Stimulated activated naive CD8-positive, alpha-beta T cell treated with anti-CD3 and anti-CD28 coated beads, Interleukin-15, amount 100 ng/mL, for 72 hours (primary cell): ENCODE data around the gene LRRC17.

Experiments used
- ATAC-seq: fragments of 150-1000 bp; cut with Tn5 transposase; 2 replicates; pipeline ENCODE4 v1.10.0; 2021; ENCODE audit warnings: mild to moderate bottlenecking, moderate library complexity
- DNase-seq, 2 donors: peaks; one replicate each; pipeline ENCODE4 v3.0.0; 2021 to 2022
- H3K27ac Mint-ChIP-seq, 2 donors: one replicate each; pipeline ENCODE4 v1.8.0; 2022; ENCODE audit warnings: mild to moderate bottlenecking in 2 of 2, mixed read lengths in 2 of 2, moderate library complexity in 2 of 2
- H3K27me3 Mint-ChIP-seq: one replicate; pipeline ENCODE4 v1.8.0; 2022; ENCODE audit warnings: mixed read lengths
- H3K4me1 Mint-ChIP-seq: one replicate; pipeline ENCODE4 v1.8.0; 2022; ENCODE audit warnings: mild to moderate bottlenecking, mixed read lengths
- H3K4me3 Mint-ChIP-seq, 2 donors: one replicate each; pipeline ENCODE4 v1.8.0; 2022; ENCODE audit warnings: mild to moderate bottlenecking in 2 of 2, mixed read lengths in 2 of 2, moderate library complexity in 1 of 2
- H3K9me3 Mint-ChIP-seq, 2 donors: one replicate each; pipeline ENCODE4 v1.8.0; 2022; ENCODE audit warnings: mixed read lengths in 2 of 2

The LRRC17 gene, protein sequence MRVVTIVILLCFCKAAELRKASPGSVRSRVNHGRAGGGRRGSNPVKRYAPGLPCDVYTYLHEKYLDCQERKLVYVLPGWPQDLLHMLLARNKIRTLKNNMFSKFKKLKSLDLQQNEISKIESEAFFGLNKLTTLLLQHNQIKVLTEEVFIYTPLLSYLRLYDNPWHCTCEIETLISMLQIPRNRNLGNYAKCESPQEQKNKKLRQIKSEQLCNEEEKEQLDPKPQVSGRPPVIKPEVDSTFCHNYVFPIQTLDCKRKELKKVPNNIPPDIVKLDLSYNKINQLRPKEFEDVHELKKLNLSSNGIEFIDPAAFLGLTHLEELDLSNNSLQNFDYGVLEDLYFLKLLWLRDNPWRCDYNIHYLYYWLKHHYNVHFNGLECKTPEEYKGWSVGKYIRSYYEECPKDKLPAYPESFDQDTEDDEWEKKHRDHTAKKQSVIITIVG

GRCh38 chr7:102912742-102913141 is at the start of gene LRRC17:
Gene LRRC17 (plus strand): TSS chr7:102913000. CDS start chr7:102933914, 20,914 bp downstream.
- H3K4me3 Mint-ChIP-seq, result no peak within 1 kb of the TSS
- H3K27me3 Mint-ChIP-seq, result no peaks in the 10 kb centered on the region
- ATAC-seq (no peak), DNase-seq (no peak)
- H3K27ac Mint-ChIP-seq, result no peak within 1 kb of the TSS
- peaks cover 4% of the 10 kb centered on the region for H3K4me1 Mint-ChIP-seq
- H3K9me3 Mint-ChIP-seq, result peaks cover 0 to 9% of the 10 kb centered on the region in 2 donors

DNA sequence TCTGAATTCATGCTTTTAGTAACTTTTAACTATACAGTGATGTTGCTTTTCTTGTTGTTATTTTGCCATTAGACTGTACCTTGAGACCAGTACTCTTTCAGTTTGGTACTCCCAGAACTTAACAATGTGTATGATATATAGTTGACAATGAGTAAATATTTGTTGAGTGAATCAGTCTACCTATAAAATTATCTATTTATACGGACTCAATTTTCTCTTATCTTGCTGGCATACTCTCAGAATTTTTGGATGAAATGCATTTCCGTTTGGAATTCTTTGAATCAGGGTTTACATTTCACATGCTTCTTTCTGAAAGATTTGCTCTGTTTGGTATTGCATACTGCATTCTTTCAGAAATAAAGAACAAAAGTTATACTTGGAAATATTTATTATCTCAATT is 47.8 kb upstream of the LRRC17 start:
- Mint-ChIP-seq H3K27me3 (no peaks in the 10 kb centered on the region), H3K27ac (no peak overlapping the region), H3K9me3 (no peaks in the 10 kb centered on the region), H3K4me3 (no peak overlapping the region), H3K4me1 (no peaks in the 10 kb centered on the region)
- DNase-seq (no peak), ATAC-seq (no peak)

DNA sequence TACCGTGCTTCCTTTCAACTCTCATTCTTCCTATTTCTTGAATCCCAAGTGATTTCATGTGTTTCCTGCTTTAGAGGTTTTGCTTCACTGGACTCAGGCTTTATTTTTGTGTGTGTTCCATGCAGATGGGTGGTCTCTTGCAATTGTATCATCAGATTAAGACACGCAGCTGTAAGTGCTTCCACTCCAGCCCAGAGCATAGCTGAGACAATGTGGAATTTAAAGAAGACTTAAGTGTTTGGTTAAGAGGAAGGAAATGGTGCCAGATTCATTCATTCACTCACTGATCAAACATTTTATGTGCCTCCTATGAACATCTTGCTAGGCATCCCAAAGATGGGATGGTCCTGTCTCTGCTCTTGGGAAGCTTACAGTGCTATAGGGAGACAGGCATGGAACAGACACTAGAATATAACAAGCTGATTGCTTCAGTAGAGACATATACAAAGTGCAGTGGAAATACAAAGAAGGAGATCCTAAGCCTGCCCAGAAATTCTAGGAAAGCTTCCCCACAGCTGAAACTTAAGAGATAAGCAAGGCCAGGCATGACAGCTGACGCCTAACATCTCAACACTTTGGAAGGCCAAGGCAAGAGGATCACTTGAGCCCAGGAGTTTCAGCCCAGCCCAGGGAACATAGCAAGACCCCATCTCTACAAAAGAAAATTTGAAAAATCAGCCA is 46.1 kb upstream of the LRRC17 start:
- ATAC-seq, result no peak
- no peak overlapping the region for H3K4me3 Mint-ChIP-seq
- no peaks in the 10 kb centered on the region for H3K9me3 Mint-ChIP-seq
- no peak overlapping the region for H3K27ac Mint-ChIP-seq
- DNase-seq, result no peak
- H3K4me1 Mint-ChIP-seq, result no peaks in the 10 kb centered on the region
- H3K27me3 Mint-ChIP-seq, result no peaks in the 10 kb centered on the region

GRCh38 chr7:102869195-102869594 is 43.6 kb upstream of the LRRC17 start:
- Mint-ChIP-seq H3K4me3 (no peak overlapping the region), H3K27me3 (no peaks in the 10 kb centered on the region), H3K9me3 (no peaks in the 10 kb centered on the region), H3K4me1 (peaks cover 5% of the 10 kb centered on the region), H3K27ac (no peak overlapping the region)
- ATAC-seq (no peak), DNase-seq (no peak)

GRCh38 chr7:102872460-102872859 is 40.3 kb upstream of the LRRC17 start:
- H3K27me3 Mint-ChIP-seq, result no peaks in the 10 kb centered on the region
- peaks cover 21% of the 10 kb centered on the region for H3K4me1 Mint-ChIP-seq
- no peaks in the 10 kb centered on the region for H3K9me3 Mint-ChIP-seq
- no peak for DNase-seq
- ATAC-seq, result no peak
- no peak overlapping the region for H3K4me3 Mint-ChIP-seq
- no peak overlapping the region for H3K27ac Mint-ChIP-seq

DNA sequence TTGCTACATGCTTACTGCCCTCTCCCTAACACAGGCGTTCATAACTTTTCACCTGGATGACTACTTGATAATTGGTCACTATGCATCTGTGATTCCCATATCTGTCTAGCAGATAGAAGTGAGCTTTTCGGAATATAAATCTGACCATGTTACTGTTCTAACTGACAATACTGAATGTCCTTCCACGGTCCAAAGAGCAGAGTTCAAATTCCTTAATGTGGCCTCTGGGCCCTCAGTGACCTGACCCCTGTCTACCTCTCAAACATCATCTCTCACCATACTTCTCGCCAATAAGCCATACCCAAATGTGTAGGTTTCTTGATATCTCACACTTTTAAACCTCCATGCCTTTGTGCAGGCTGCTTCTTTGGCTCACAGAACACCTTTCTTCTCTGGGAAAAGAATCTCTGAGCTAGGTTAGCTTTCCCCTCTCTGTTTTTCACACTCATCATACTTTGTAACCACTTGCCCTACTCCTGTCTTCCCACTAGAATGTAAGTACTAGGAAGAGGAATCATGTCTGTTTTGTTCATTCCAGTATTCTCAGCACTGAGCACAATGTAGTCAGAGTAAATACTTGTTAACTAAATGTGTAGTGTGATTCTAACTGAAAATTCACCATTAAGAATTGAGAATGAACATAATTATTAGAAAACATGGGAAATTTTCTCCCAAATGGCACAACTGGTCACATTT is 39.2 kb upstream of the LRRC17 start:
- H3K4me3 Mint-ChIP-seq, result no peak overlapping the region
- no peak for DNase-seq
- peak; percentile 11 for ATAC-seq
- H3K4me1 Mint-ChIP-seq, result peaks cover 21% of the 10 kb centered on the region
- H3K9me3 Mint-ChIP-seq, result no peaks in the 10 kb centered on the region
- H3K27me3 Mint-ChIP-seq, result no peaks in the 10 kb centered on the region
- peak overlapping the region in 1 of 2 donors; percentile 77 for H3K27ac Mint-ChIP-seq

DNA sequence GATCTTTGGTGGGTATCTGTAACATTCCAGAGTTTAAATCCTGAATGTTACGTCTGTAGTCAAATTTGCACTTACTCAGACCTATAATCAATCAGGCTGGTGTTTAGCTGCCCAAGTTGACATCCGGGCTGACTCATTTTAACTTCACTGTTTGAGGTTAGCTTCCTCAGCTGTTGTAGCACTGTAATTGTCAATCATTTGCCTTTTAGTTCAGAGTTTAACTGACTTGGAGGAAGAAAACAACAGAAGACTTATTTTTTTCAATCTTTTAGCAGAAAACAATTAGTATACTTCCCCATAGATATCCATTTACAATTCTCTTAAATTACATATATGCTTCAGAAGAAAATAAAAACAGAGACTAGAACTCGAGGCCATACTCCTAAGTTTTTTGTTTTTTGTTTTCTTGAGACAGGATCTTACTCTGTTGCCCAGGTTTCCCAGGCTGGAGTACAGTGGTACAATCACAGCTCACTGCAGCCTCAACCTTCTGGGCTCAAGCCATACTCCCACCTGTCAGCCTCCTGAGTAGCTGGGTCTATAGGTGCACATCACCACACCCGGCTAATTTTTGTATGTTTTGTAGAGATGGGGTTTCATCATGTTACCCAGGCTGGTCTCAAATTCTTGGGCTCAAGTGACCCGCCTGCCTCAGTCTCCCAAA is 38.5 kb upstream of the LRRC17 start:
- Mint-ChIP-seq H3K27ac (no peak overlapping the region), H3K4me1 (peaks cover 21% of the 10 kb centered on the region), H3K9me3 (no peaks in the 10 kb centered on the region), H3K4me3 (no peak overlapping the region), H3K27me3 (no peaks in the 10 kb centered on the region)
- ATAC-seq, result peak; percentile 91
- peak in 1 of 2 donors; percentile 23 for DNase-seq

- no peak for DNase-seq
- Mint-ChIP-seq H3K4me3 (no peak overlapping the region), H3K27me3 (no peaks in the 10 kb centered on the region), H3K27ac (no peak overlapping the region), H3K9me3 (no peaks in the 10 kb centered on the region), H3K4me1 (peaks cover 21% of the 10 kb centered on the region)
- no peak for ATAC-seq
These were observed 37.8 kb upstream of the LRRC17 start for GRCh38 chr7:102874966-102875365.

DNA sequence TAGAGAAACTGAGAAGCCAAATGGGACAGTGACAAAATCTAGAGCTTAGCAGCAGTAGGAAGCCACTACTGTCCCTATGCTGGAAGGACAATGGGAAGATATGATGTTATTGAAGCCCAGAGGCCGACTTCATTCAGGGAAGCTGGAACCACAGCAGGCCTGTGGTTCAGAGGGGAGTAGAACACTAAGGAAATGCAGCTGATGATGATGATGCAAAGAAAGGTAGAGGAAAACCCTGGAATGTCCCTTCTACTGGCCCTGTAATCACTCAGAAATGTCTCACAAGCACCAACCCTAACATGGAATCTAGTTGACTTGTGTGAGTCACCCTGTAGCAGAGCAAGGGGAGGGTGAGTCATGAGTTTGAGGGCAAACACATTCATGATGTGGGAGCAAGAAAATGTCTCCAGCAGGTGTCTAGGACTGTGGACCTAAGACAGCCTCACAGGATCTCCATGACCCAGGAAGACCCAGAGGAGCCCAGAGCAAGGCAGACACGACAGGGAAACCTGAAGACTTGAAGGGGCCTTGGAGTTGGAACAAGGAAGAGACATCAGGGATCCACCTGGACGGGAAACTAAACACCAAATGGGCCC is 37.0 kb upstream of the LRRC17 start:
- Mint-ChIP-seq H3K27me3 (no peaks in the 10 kb centered on the region), H3K9me3 (no peaks in the 10 kb centered on the region), H3K27ac (peak overlapping the region in 1 of 2 donors; percentile 38), H3K4me1 (peaks cover 21% of the 10 kb centered on the region), H3K4me3 (no peak overlapping the region)
- DNase-seq, result peak; percentile 4 to 35
- peak; percentile 90 for ATAC-seq

- no peaks in the 10 kb centered on the region for H3K4me1 Mint-ChIP-seq
- no peaks in the 10 kb centered on the region for H3K9me3 Mint-ChIP-seq
- no peak overlapping the region for H3K4me3 Mint-ChIP-seq
- ATAC-seq (no peak), DNase-seq (no peak)
- no peak overlapping the region for H3K27ac Mint-ChIP-seq
- H3K27me3 Mint-ChIP-seq, result no peaks in the 10 kb centered on the region
These were observed 29.5 kb upstream of the LRRC17 start for GRCh38 chr7:102883098-102883860.

- DNase-seq (no peak), ATAC-seq (no peak)
- no peaks in the 10 kb centered on the region for H3K4me1 Mint-ChIP-seq
- H3K27me3 Mint-ChIP-seq, result no peaks in the 10 kb centered on the region
- peak overlapping the region in 1 of 2 donors; percentile 85 for H3K27ac Mint-ChIP-seq
- H3K9me3 Mint-ChIP-seq, result no peaks in the 10 kb centered on the region
- H3K4me3 Mint-ChIP-seq, result no peak overlapping the region
These were observed 24.1 kb upstream of the LRRC17 start for GRCh38 chr7:102888561-102889233.

GRCh38 chr7:102889851-102890250 is 22.9 kb upstream of the LRRC17 start:
- no peaks in the 10 kb centered on the region for H3K9me3 Mint-ChIP-seq
- no peaks in the 10 kb centered on the region for H3K27me3 Mint-ChIP-seq
- H3K4me1 Mint-ChIP-seq, result no peaks in the 10 kb centered on the region
- DNase-seq, result no peak
- no peak for ATAC-seq
- H3K27ac Mint-ChIP-seq, result no peak overlapping the region
- H3K4me3 Mint-ChIP-seq, result no peak overlapping the region

GRCh38 chr7:102890292-102890970 is 22.4 kb upstream of the LRRC17 start:
- no peaks in the 10 kb centered on the region for H3K27me3 Mint-ChIP-seq
- H3K27ac Mint-ChIP-seq, result peak overlapping the region in 1 of 2 donors; percentile 58
- DNase-seq (no peak), ATAC-seq (no peak)
- no peaks in the 10 kb centered on the region for H3K4me1 Mint-ChIP-seq
- no peak overlapping the region for H3K4me3 Mint-ChIP-seq
- H3K9me3 Mint-ChIP-seq, result no peaks in the 10 kb centered on the region
